Naive thymus-derived CD4-positive, alpha-beta T cell (primary cell): Measurements from ENCODE around the gene RBMS3. TPM values are rescaled to one million over a fixed set of nuclear protein-coding genes. Genes with fewer than 3 reads are reported as not detected.
"Not testable (repeated sequence)": the region's sequence is repeated elsewhere in the genome, so short reads cannot be mapped to it uniquely, and the experiment has no call there.

ENCODE experiments used
- ATAC-seq: fragments of 150-1000 bp; cut with Tn5 transposase; 2 replicates; pipeline ENCODE4 v1.10.0; 2021; ENCODE audit warnings: mild to moderate bottlenecking, moderate library complexity
- CTCF ChIA-PET: fragments of 350-600 bp; sonication (Branson Sonifier 250); formaldehyde crosslinking; loops from one replicate; lab custom pipeline; 2021; ENCODE audit warnings: antibody characterized with exemption; lab: Charles Lee
- POLR2A ChIA-PET: fragments of 350-600 bp; sonication (Branson Sonifier 250); formaldehyde crosslinking; loops from one replicate; lab custom pipeline; 2021; ENCODE audit warnings: antibody characterized with exemption, inconsistent platforms; lab: Charles Lee
- DNase-seq, 9 donors: peaks; one replicate each; pipeline versions ENCODE4 v3.0.0 to v3.0.0-alpha.2; 2020 to 2022; ENCODE audit warnings: mixed read lengths in 1 of 9
- H3K27ac ChIP-seq: one replicate; pipeline ENCODE4 v1.7.0; 2013; ENCODE audit warnings: mild to moderate bottlenecking, low read depth, low read length, moderate library complexity
- H3K27me3 ChIP-seq, 2 donors: one replicate each; pipeline ENCODE4 v1.7.0; 2013; ENCODE audit warnings: low read length in 2 of 2, mild to moderate bottlenecking in 2 of 2, moderate library complexity in 2 of 2; ENCODE audit not compliant: control insufficient read depth in 2 of 2, insufficient read depth in 2 of 2
- H3K36me3 ChIP-seq, 3 experiments: 1 replicate in 2 of 3; 2 replicates in 1 of 3; pipeline ENCODE4 v1.7.0; 2013; ENCODE audit warnings: low read length in 3 of 3, mild to moderate bottlenecking in 3 of 3, moderate library complexity in 1 of 3; ENCODE audit not compliant: insufficient read depth in 3 of 3, control insufficient read depth in 2 of 3
- H3K4me1 ChIP-seq, 2 donors: one replicate each; pipeline ENCODE4 v1.7.0; 2013; ENCODE audit warnings: low read length in 2 of 2, mild to moderate bottlenecking in 2 of 2, moderate library complexity in 1 of 2; ENCODE audit not compliant: control insufficient read depth in 2 of 2, insufficient read depth in 2 of 2
- H3K4me3 ChIP-seq: 2 replicates; pipeline ENCODE4 v1.7.0; 2013; ENCODE audit warnings: mild to moderate bottlenecking, low read length
- H3K9me3 ChIP-seq, 3 experiments: 1 replicate in 2 of 3; 2 replicates in 1 of 3; pipeline ENCODE4 v1.7.0; 2013; ENCODE audit warnings: low read length in 3 of 3; ENCODE audit not compliant: control insufficient read depth in 2 of 3
- H3K27ac Mint-ChIP-seq, 9 donors: one replicate each; pipeline ENCODE4 v1.8.0; 2020 to 2022; ENCODE audit warnings: mixed read lengths in 9 of 9, mild to moderate bottlenecking in 8 of 9, moderate library complexity in 5 of 9, inconsistent platforms in 2 of 9
- H3K27me3 Mint-ChIP-seq, 5 donors: one replicate each; pipeline ENCODE4 v1.8.0; 2021 to 2022; ENCODE audit warnings: mixed read lengths in 5 of 5, mild to moderate bottlenecking in 1 of 5
- H3K36me3 Mint-ChIP-seq, 5 donors: one replicate each; pipeline ENCODE4 v1.8.0; 2020 to 2022; ENCODE audit warnings: mixed read lengths in 5 of 5, mild to moderate bottlenecking in 3 of 5, inconsistent platforms in 1 of 5
- H3K4me1 Mint-ChIP-seq, 7 donors: one replicate each; pipeline ENCODE4 v1.8.0; 2020 to 2022; ENCODE audit warnings: mixed read lengths in 7 of 7, mild to moderate bottlenecking in 3 of 7, inconsistent platforms in 1 of 7
- H3K4me3 Mint-ChIP-seq, 10 donors: one replicate each; pipeline ENCODE4 v1.8.0; 2020 to 2022; ENCODE audit warnings: mild to moderate bottlenecking in 10 of 10, mixed read lengths in 10 of 10, moderate library complexity in 6 of 10, inconsistent platforms in 2 of 10
- H3K9me3 Mint-ChIP-seq, 11 donors: one replicate each; pipeline ENCODE4 v1.8.0; 2020 to 2022; ENCODE audit warnings: mixed read lengths in 11 of 11, mild to moderate bottlenecking in 4 of 11, inconsistent platforms in 1 of 11, moderate library complexity in 1 of 11
- intact Hi-C, 2 donors: fragments of 100-400 bp; cut with micrococcal nuclease; formaldehyde crosslinking; loops; one replicate each; pipeline ENCODE4 v1.15.1; 2023
- polyA plus RNA-seq, 2 donors: library from polyadenylated mRNA; unstranded; fragments of 300-500 nt; fragmentation: Illumina TruSeq; gene quantifications; one replicate each; pipeline ENCODE4 v1.2.3, GENCODE V29; 2021
- total RNA-seq, 6 experiments: library from RNA in 5 of 6; stranded (reverse) in 5 of 6; gene quantifications; 1 replicate in 5 of 6; 2 replicates in 1 of 6; pipeline ENCODE4 v1.2.3 and lab custom pipeline; 2021 to 2026

RBMS3 gene
- total and polyA plus RNA-seq, 7 experiments from 2014 or later = 0.15 to 4.9 (median 0.49) TPM

DNA sequence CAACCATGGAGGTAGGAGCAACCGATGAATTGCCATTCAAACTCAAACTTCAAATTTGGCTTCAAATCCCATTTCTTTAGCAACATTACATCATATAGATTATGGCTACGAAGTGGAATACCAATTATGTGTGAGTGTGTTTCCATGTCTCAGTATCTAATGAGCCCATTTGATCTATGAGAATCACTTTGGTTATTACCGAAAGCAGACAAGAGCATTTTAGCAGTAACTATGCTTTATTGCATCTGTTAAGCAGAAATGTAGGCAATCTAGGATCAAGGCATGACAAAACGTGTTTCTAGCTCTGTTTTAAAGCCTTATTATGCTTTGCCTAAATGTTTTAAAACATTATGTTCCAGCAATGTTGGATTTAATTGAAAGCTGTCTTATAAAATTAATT lies 743.6 kb downstream of the RBMS3 start:
- CTCF ChIA-PET = no interaction called here
- H3K27me3 Mint-ChIP-seq = peaks cover 28 to 45% (median 37%) of the 10 kb centered on the region in 5 donors
- no peak overlapping the region for H3K4me3 ChIP-seq

DNA sequence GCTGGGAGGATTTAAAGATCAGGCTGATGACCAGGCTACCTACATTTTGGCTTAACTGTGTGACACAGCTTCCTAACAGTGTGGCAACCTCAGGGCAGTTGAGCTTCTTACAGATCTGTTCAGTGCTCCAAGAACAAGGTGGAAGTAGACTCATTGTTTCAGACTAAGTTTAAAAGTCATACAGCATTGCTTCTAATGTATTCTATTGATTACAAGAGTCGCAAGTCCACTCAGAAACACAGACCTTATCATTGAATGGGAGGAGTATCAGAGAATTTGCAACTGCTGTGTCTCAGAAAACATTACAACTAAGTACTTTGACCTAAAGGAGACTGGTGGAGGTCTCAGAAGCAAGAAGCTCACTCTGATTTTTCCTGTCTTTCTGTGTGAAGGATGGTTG lies 746.0 kb downstream of the RBMS3 start:
- Histone ChIP-seq H3K27me3 (no peaks in the 10 kb centered on the region), H3K4me3 (no peak overlapping the region), H3K36me3 (no peaks in the 10 kb centered on the region), H3K4me1 (no peaks in the 10 kb centered on the region), H3K9me3 (no peaks in the 10 kb centered on the region), H3K27ac (no peak overlapping the region)
- Mint-ChIP-seq H3K27me3 (peaks cover 22 to 42% (median 26%) of the 10 kb centered on the region in 5 donors), H3K4me3 (no peak overlapping the region), H3K4me1 (no peaks in the 10 kb centered on the region), H3K9me3 (peaks cover 0 to 2% (median 0%) of the 10 kb centered on the region in 11 donors), H3K27ac (no peak overlapping the region), H3K36me3 (no peaks in the 10 kb centered on the region)
- ChIA-PET POLR2A (no interaction called here), CTCF (no interaction called here)
- DNase-seq (no peak), ATAC-seq (no peak)
- intact Hi-C loops = no loop called here

More for the DNA sequence above, 743.6 kb downstream of the RBMS3 start:
- no peak for ATAC-seq
- Histone ChIP-seq H3K27me3 (no peaks in the 10 kb centered on the region), H3K9me3 (no peaks in the 10 kb centered on the region), H3K36me3 (no peaks in the 10 kb centered on the region), H3K27ac (no peak overlapping the region), H3K4me1 (no peaks in the 10 kb centered on the region)
- Mint-ChIP-seq H3K9me3 (peaks cover 0 to 2% (median 0%) of the 10 kb centered on the region in 11 donors), H3K27ac (no peak overlapping the region), H3K4me1 (no peaks in the 10 kb centered on the region), H3K36me3 (no peaks in the 10 kb centered on the region), H3K4me3 (no peak overlapping the region)
- POLR2A ChIA-PET = no interaction called here
- DNase-seq = no peak
- intact Hi-C loops = no loop called here

DNA sequence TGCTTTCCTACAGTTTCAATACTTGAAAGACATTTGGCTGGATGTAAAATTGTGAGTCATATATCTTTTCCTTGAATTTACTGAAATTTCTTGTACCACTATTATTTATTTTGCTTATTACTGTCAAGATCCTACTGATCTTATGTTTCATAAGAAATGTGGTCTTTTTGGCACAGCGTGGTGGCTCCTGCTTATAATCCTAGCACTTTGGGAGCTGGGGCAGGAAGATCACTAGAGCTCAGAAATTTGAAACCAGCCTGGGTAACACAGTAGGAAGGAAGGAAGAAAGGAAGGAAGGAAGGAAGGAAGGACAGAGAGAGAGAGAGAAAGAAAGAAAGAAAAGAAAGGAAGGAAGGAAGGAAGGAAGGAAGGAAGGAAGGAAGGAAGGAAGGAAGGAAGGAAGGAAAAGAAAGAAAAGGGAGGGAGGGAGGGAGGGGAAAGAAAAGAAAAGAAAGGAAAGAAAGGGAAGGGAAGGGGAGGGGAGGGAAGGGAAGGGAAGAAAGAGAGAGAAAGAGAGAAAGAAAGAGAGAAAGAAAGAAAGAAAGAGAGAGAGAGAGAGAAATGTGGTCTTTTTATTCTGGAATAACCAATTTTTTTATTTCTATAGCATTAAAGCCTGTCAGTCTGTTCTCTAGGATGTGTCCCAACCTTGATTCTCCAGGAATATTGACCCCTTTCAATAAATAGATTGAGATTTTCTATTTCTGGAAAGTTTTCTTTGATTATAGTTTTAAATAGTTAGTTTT lies 753.5 kb downstream of the RBMS3 start:
- Histone ChIP-seq H3K27ac (no peak overlapping the region), H3K4me1 (no peaks in the 10 kb centered on the region), H3K4me3 (no peak overlapping the region), H3K36me3 (no peaks in the 10 kb centered on the region), H3K9me3 (no peaks in the 10 kb centered on the region), H3K27me3 (no peaks in the 10 kb centered on the region)
- peaks cover 13 to 54% (median 28%) of the 10 kb centered on the region in 5 donors for H3K27me3 Mint-ChIP-seq
- POLR2A ChIA-PET = no interaction called here
- intact Hi-C loops = no loop called here
- H3K9me3 Mint-ChIP-seq = peaks cover 0 to 2% (median 0%) of the 10 kb centered on the region in 11 donors
- peaks cover 0 to 2% (median 0%) of the 10 kb centered on the region in 7 donors for H3K4me1 Mint-ChIP-seq
- no peak overlapping the region for H3K27ac Mint-ChIP-seq
- DNase-seq (no peak), ATAC-seq (no peak)
- H3K4me3 Mint-ChIP-seq = no peak overlapping the region
- H3K36me3 Mint-ChIP-seq = no peaks in the 10 kb centered on the region
- CTCF ChIA-PET = no interaction called here

DNA sequence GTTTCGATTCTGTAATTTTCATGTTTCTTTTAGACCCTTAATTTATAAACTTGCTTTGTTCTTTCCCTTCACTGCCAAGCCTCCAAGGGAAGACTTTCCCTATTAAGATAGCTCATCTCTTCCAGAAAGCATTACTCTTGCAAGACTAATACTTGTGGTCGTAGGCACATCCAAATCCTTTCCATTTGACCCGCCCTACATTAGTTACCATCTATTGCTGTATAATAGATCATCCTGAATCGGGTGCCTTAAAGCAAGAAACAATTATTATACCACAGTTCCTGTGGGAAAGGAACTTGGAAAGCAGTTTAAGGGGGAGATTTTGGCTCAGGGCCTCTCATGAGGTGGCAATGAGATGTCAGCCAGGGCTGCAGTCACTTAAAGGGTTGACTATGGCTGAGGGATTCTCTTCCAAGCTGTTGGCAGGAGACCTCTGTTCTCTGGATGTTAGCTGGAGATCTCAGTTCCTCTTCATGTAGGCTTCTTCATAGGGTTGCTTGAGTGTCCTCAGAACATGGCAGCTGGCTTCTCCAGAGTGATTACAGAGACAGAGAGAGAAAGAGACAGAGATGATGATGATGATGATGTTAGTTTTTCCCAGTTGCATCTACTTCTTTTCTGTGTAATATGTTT lies 755.2 kb downstream of the RBMS3 start:
- Mint-ChIP-seq H3K27me3 (peaks cover 28 to 58% (median 33%) of the 10 kb centered on the region in 5 donors), H3K4me3 (no peak overlapping the region), H3K4me1 (peaks cover 0 to 7% (median 5%) of the 10 kb centered on the region in 7 donors), H3K27ac (no peak overlapping the region), H3K9me3 (peaks cover 0 to 2% (median 0%) of the 10 kb centered on the region in 11 donors), H3K36me3 (no peaks in the 10 kb centered on the region)
- no peak for DNase-seq
- ChIA-PET CTCF (no interaction called here), POLR2A (no interaction called here)
- Histone ChIP-seq H3K27me3 (no peaks in the 10 kb centered on the region), H3K9me3 (no peaks in the 10 kb centered on the region), H3K36me3 (no peaks in the 10 kb centered on the region), H3K4me3 (no peak overlapping the region), H3K27ac (no peak overlapping the region), H3K4me1 (no peaks in the 10 kb centered on the region)
- intact Hi-C loops = no loop called here
- no peak for ATAC-seq

DNA sequence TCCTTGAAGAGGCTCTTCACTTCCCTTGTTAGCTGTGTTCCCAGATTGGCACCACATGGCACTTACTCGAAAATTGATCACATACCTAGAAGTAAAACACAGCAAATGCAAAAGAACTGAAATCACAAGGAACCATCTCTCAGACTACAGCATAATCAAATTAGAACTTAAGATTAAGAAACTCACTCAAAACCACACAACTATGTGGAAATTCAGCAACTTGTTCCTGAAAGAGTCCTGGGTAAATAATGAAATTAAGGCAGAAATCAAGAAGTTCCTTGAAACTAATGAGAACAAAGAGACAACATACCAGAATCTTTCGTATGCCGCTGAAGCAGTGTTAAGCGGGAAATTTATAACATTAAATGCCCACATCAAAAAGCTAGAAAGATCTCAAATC lies 759.3 kb downstream of the RBMS3 start:
- H3K36me3 Mint-ChIP-seq = no peaks in the 10 kb centered on the region
- DNase-seq = no peak
- Histone ChIP-seq H3K27me3 (no peaks in the 10 kb centered on the region), H3K36me3 (no peaks in the 10 kb centered on the region), H3K27ac (no peak overlapping the region), H3K4me3 (no peak overlapping the region), H3K9me3 (no peaks in the 10 kb centered on the region), H3K4me1 (no peaks in the 10 kb centered on the region)
- no peak overlapping the region for H3K4me3 Mint-ChIP-seq
- H3K4me1 Mint-ChIP-seq = peaks cover 0 to 7% (median 4%) of the 10 kb centered on the region in 7 donors
- H3K27ac Mint-ChIP-seq = no peak overlapping the region
- H3K27me3 Mint-ChIP-seq = peaks cover 26 to 51% (median 35%) of the 10 kb centered on the region in 5 donors
- peaks cover 0 to 2% (median 0%) of the 10 kb centered on the region in 11 donors for H3K9me3 Mint-ChIP-seq
- intact Hi-C loops = loop anchor here in 1 of 2 donors (5.0 kb wide), 2 partner anchors 577 to 727 kb away; no protein-coding TSS in a partner anchor
- ATAC-seq = no peak
- CTCF ChIA-PET = interaction anchor here (1.3 to 4.6 kb wide), 2 partner anchors 159 to 711 kb away, joined by 4 to 44 read pairs; no protein-coding TSS in a partner anchor
- POLR2A ChIA-PET = no interaction called here

DNA sequence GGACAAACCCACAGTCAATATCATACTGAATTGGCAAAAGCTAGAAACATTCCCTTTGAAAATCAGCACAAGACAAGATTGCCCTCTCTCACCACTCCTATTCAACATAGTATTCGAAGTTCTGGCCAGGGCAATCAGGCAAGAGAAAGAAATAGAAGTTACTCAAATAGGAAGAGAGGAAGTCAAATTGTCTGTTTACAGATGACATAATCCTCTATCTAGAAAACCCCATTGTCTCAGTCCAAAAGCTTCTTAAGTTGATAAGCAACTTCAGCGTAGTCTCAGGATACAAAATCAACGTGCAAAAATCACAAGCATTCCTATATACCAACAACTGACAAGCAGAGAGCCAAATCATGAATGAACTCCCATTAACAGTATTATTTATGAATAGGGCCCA lies 760.6 kb downstream of the RBMS3 start:
- not testable (repeated sequence) for DNase-seq, H3K27ac ChIP-seq, H3K4me3 Mint-ChIP-seq, H3K9me3 ChIP-seq, ATAC-seq, H3K27me3 ChIP-seq, H3K36me3 ChIP-seq, H3K27ac Mint-ChIP-seq, H3K9me3 Mint-ChIP-seq, H3K36me3 Mint-ChIP-seq, H3K4me1 Mint-ChIP-seq, H3K4me1 ChIP-seq, H3K4me3 ChIP-seq
- POLR2A ChIA-PET = interaction anchor here (0.6 kb wide), 1 partner anchor 604 kb away, joined by 3 read pairs; no protein-coding TSS in a partner anchor
- intact Hi-C loops = loop anchor here in 1 of 2 donors (5.0 kb wide), 2 partner anchors 576 to 726 kb away; no protein-coding TSS in a partner anchor
- peaks cover 20 to 41% (median 29%) of the 10 kb centered on the region in 5 donors for H3K27me3 Mint-ChIP-seq
- CTCF ChIA-PET = interaction anchor here (0.6 to 4.6 kb wide), 7 partner anchors 157 to 1571 kb away, joined by 3 to 44 read pairs (median 4); no protein-coding TSS in a partner anchor
